Measurements from ENCODE around the gene KATNB1.
A peak's percentile ranks its signal among the peaks of the same experiment; 100 is the strongest.
"Not testable (repeated sequence)": the region's sequence is repeated elsewhere in the genome, so short reads cannot be mapped to it uniquely, and the experiment has no call there.

Gene KATNB1

DNA sequence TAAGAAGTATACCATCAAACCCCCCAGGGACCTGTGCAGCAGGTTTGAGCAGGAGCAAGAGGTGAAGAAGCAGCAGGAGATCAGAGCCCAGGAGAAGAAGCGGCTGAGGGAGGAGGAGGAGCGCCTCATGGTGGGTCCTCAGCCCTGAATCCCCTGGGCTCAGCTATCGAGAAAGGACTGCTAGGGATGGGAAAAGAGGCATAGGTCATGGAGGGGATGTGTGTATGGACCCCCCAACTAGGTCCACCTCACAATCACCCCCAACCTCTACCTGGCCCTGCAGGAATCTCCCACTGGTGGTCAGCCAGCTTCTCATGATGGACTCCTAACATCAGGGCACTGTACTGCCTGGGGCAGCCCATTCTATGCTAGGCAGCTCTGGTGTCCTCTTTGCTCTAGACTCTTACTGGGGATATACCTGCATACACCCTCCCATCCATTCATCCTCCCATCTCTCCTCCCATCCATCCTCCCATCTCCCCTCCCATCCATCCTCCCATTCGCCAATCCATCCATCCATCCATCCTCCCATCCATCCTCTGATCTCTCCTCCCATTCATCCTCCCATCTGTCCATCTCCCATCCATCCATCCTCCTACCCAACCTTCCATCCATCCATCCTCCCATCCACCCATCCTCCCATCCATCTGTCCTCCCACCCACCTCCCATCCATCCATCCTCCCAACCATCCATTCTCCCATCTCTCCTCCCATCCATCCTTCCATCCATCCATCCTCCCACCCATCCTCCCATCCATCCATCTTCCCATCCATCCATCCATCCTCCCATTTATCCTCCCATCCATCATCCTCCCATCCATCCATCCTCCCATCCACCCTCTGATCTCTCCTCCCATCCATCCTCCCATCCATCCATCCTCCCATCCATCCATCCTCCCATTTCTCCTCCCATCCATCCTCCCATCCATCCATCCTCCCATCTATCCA is 30.4 kb upstream of the KATNB1 start:
- DNase-seq (no peak), ATAC-seq (replicated peaks) (no peak)
- Mint-ChIP-seq H3K4me1 (ENCODE audit: low read depth in 2 of 2) (no peaks in the 10 kb centered on the region), H3K27ac (peak overlapping the region in 1 of 2 donors; percentile 25), H3K9me3 (peaks cover 0 to 4% of the 10 kb centered on the region in 2 donors), H3K27me3 (peaks cover 17 to 24% of the 10 kb centered on the region in 2 donors), H3K4me3 (no peak overlapping the region), H3K36me3 (ENCODE audit: insufficient read depth) (peaks cover 7% of the 10 kb centered on the region)

- Mint-ChIP-seq H3K9me3 (peaks cover 0 to 4% of the 10 kb centered on the region in 2 donors), H3K27me3 (peaks cover 17 to 24% of the 10 kb centered on the region in 2 donors), H3K4me3 (no peak overlapping the region), H3K27ac (no peak overlapping the region), H3K4me1 (ENCODE audit: low read depth in 2 of 2) (no peaks in the 10 kb centered on the region), H3K36me3 (ENCODE audit: insufficient read depth) (peaks cover 7% of the 10 kb centered on the region)
- ATAC-seq (replicated peaks) (no peak), DNase-seq (no peak)
Measured at GRCh38 chr16:57706717-57707116, 28.9 kb upstream of the KATNB1 start.

- peaks cover 17 to 24% of the 10 kb centered on the region in 2 donors for H3K27me3 Mint-ChIP-seq
- DNase-seq (no peak), ATAC-seq (replicated peaks) (no peak)
- no peaks in the 10 kb centered on the region for H3K4me1 Mint-ChIP-seq (ENCODE audit: low read depth in 2 of 2)
- no peak overlapping the region for H3K27ac Mint-ChIP-seq
- H3K9me3 Mint-ChIP-seq, result peaks cover 0 to 4% of the 10 kb centered on the region in 2 donors
- H3K4me3 Mint-ChIP-seq, result no peak overlapping the region
- peaks cover 7% of the 10 kb centered on the region for H3K36me3 Mint-ChIP-seq (ENCODE audit: insufficient read depth)
Measured at GRCh38 chr16:57707331-57707730, 28.2 kb upstream of the KATNB1 start.

GRCh38 chr16:57708168-57708567 is 27.4 kb upstream of the KATNB1 start:
- Mint-ChIP-seq H3K27me3 (peaks cover 17 to 24% of the 10 kb centered on the region in 2 donors), H3K4me1 (ENCODE audit: low read depth in 2 of 2) (no peaks in the 10 kb centered on the region), H3K27ac (no peak overlapping the region), H3K4me3 (no peak overlapping the region), H3K9me3 (peaks cover 0 to 4% of the 10 kb centered on the region in 2 donors), H3K36me3 (ENCODE audit: insufficient read depth) (peaks cover 7% of the 10 kb centered on the region)
- ATAC-seq (replicated peaks), result no peak
- no peak for DNase-seq

- H3K4me3 Mint-ChIP-seq, result no peak overlapping the region
- no peak overlapping the region for H3K27ac Mint-ChIP-seq
- ATAC-seq (replicated peaks) (no peak), DNase-seq (no peak)
- H3K4me1 Mint-ChIP-seq (ENCODE audit: low read depth in 2 of 2), result no peaks in the 10 kb centered on the region
- H3K36me3 Mint-ChIP-seq (ENCODE audit: insufficient read depth), result peaks cover 5% of the 10 kb centered on the region
- peaks cover 0 to 4% of the 10 kb centered on the region in 2 donors for H3K9me3 Mint-ChIP-seq
- H3K27me3 Mint-ChIP-seq, result peaks cover 17 to 24% of the 10 kb centered on the region in 2 donors
Measured at GRCh38 chr16:57709663-57710062, 25.9 kb upstream of the KATNB1 start.

DNA sequence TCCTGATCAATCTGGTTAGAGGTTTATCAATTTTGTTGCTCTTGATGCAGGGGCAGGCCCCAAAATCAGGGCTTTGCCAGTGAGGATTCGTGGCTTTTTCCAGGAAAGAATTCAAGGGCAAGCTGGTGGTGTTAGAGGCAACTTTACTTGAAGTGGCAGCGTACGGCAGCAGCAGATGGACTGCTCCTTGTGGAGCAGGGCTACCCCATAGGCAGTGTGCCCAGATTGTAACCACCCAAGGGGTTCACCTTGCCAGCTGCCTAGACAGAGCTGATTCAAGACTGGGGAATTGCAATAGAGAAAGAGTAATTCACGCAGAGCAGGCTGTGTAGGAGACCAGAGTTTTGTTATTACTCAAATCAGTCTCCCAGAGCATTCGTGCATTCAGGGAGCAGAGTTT is 24.2 kb upstream of the KATNB1 start:
- H3K4me3 Mint-ChIP-seq, result no peak overlapping the region
- DNase-seq (no peak), ATAC-seq (replicated peaks) (no peak)
- H3K9me3 Mint-ChIP-seq, result peaks cover 0 to 3% of the 10 kb centered on the region in 2 donors
- peaks cover 3% of the 10 kb centered on the region for H3K36me3 Mint-ChIP-seq (ENCODE audit: insufficient read depth)
- peaks cover 17 to 24% of the 10 kb centered on the region in 2 donors for H3K27me3 Mint-ChIP-seq
- H3K27ac Mint-ChIP-seq, result no peak overlapping the region
- H3K4me1 Mint-ChIP-seq (ENCODE audit: low read depth in 2 of 2), result no peaks in the 10 kb centered on the region

- no peaks in the 10 kb centered on the region for H3K36me3 Mint-ChIP-seq (ENCODE audit: insufficient read depth)
- peaks cover 11 to 24% of the 10 kb centered on the region in 2 donors for H3K27me3 Mint-ChIP-seq
- ATAC-seq (replicated peaks) (no peak), DNase-seq (no peak)
- no peak overlapping the region for H3K4me3 Mint-ChIP-seq
- H3K4me1 Mint-ChIP-seq (ENCODE audit: low read depth in 2 of 2), result no peaks in the 10 kb centered on the region
- H3K27ac Mint-ChIP-seq, result no peak overlapping the region
- H3K9me3 Mint-ChIP-seq, result no peaks in the 10 kb centered on the region
Measured at GRCh38 chr16:57711993-57712392, 23.6 kb upstream of the KATNB1 start.

DNA sequence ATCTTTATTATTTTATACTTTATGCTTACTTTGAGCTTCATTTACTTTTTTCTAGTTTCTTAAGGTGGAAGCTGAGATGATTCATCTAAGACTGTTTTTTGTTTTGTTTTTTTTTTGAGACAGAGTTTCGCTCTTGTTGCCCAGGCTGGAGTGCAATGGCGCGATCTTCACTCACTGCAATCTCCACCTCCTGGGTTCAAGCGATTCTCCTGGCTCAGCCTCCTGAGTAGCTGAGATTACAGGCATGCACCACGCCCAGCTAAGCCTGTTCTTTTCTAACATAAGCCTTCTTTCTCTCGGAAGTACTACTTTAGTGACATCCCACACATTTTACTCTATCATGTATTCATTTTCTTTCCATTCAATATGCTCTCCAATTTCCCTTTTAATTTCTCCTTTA is 23.0 kb upstream of the KATNB1 start:
- not testable (repeated sequence) for H3K27ac Mint-ChIP-seq; DNase-seq; H3K36me3 Mint-ChIP-seq (ENCODE audit: insufficient read depth); H3K4me1 Mint-ChIP-seq (ENCODE audit: low read depth in 2 of 2); H3K4me3 Mint-ChIP-seq; ATAC-seq (replicated peaks); H3K9me3 Mint-ChIP-seq
- H3K27me3 Mint-ChIP-seq, result peaks cover 7 to 19% of the 10 kb centered on the region in 2 donors

- Mint-ChIP-seq H3K27me3 (peaks cover 0 to 9% of the 10 kb centered on the region in 2 donors), H3K4me1 (ENCODE audit: low read depth in 2 of 2) (no peaks in the 10 kb centered on the region), H3K4me3 (no peak overlapping the region), H3K27ac (no peak overlapping the region), H3K9me3 (no peaks in the 10 kb centered on the region), H3K36me3 (ENCODE audit: insufficient read depth) (no peaks in the 10 kb centered on the region)
- ATAC-seq (replicated peaks) (no peak), DNase-seq (no peak)
Measured at GRCh38 chr16:57713596-57713995, 22.0 kb upstream of the KATNB1 start.

GRCh38 chr16:57714047-57714446 is 21.5 kb upstream of the KATNB1 start:
- Mint-ChIP-seq H3K27me3 (peaks cover 0 to 9% of the 10 kb centered on the region in 2 donors), H3K4me3 (no peak overlapping the region), H3K27ac (no peak overlapping the region), H3K9me3 (no peaks in the 10 kb centered on the region), H3K36me3 (ENCODE audit: insufficient read depth) (no peaks in the 10 kb centered on the region), H3K4me1 (ENCODE audit: low read depth in 2 of 2) (no peaks in the 10 kb centered on the region)
- no peak for ATAC-seq (replicated peaks)
- no peak for DNase-seq

- DNase-seq, result peak; percentile 42 to 43 (median 42)
- ATAC-seq (replicated peaks), result peak; percentile 82
- Mint-ChIP-seq H3K27ac (no peak overlapping the region), H3K4me1 (ENCODE audit: low read depth in 2 of 2) (peaks cover 1 to 3% of the 10 kb centered on the region in 2 donors), H3K9me3 (no peaks in the 10 kb centered on the region), H3K27me3 (peaks cover 0 to 9% of the 10 kb centered on the region in 2 donors), H3K4me3 (no peak overlapping the region), H3K36me3 (ENCODE audit: insufficient read depth) (no peaks in the 10 kb centered on the region)
Measured at GRCh38 chr16:57720142-57720575, 15.4 kb upstream of the KATNB1 start.

- H3K9me3 Mint-ChIP-seq, result no peaks in the 10 kb centered on the region
- H3K36me3 Mint-ChIP-seq (ENCODE audit: insufficient read depth), result no peaks in the 10 kb centered on the region
- H3K4me3 Mint-ChIP-seq, result no peak overlapping the region
- H3K27me3 Mint-ChIP-seq, result peaks cover 0 to 5% of the 10 kb centered on the region in 2 donors
- H3K27ac Mint-ChIP-seq, result no peak overlapping the region
- H3K4me1 Mint-ChIP-seq (ENCODE audit: low read depth in 2 of 2), result peaks cover 3% of the 10 kb centered on the region in 2 donors
- ATAC-seq (replicated peaks), result no peak
- DNase-seq, result no peak
Measured at GRCh38 chr16:57721356-57722209, 14.0 kb upstream of the KATNB1 start.

- no peaks in the 10 kb centered on the region for H3K36me3 Mint-ChIP-seq (ENCODE audit: insufficient read depth)
- H3K4me1 Mint-ChIP-seq (ENCODE audit: low read depth in 2 of 2), result peaks cover 3% of the 10 kb centered on the region in 2 donors
- DNase-seq (no peak), ATAC-seq (replicated peaks) (no peak)
- no peaks in the 10 kb centered on the region for H3K9me3 Mint-ChIP-seq
- H3K4me3 Mint-ChIP-seq, result no peak overlapping the region
- H3K27me3 Mint-ChIP-seq, result no peaks in the 10 kb centered on the region
- H3K27ac Mint-ChIP-seq, result no peak overlapping the region
Measured at GRCh38 chr16:57722210-57722499, 13.4 kb upstream of the KATNB1 start.
